Right lobe of liver (tissue), 6 donors: ENCODE results near the gene P4HA3. TPM values are rescaled to one million over a fixed set of nuclear protein-coding genes. Genes with fewer than 3 reads are reported as not detected.

ENCODE experiments used
- ATAC-seq, 4 donors: fragments of 200-7000 bp; cut with Tn5 transposase; one replicate each; pipeline ENCODE4 v1.9.1; 2020; ENCODE audit warnings: mild to moderate bottlenecking in 4 of 4, moderate library complexity in 4 of 4
- DNase-seq, 3 donors: peaks; one replicate each; pipeline ENCODE4 v3.0.0-alpha.2; 2020
- H3K27ac ChIP-seq, 3 donors: fragments of 200-600 bp; one replicate each; pipeline ENCODE4 v1.8.0; 2022
- H3K27me3 ChIP-seq, 2 donors: fragments of 200-600 bp; one replicate each; pipeline ENCODE4 v1.8.0; 2022
- H3K36me3 ChIP-seq, 4 donors: fragments of 200-600 bp; sonication (generic) in 1 of 4; one replicate each; pipeline versions ENCODE4 v1.5.1 to v1.8.0; 2017 to 2022; ENCODE audit warnings: control low read depth in 1 of 4
- H3K4me1 ChIP-seq, 4 donors: fragments of 200-600 bp; sonication (generic) in 1 of 4; one replicate each; pipeline versions ENCODE4 v1.5.1 to v1.8.0; 2017 to 2022; ENCODE audit warnings: control low read depth in 1 of 4
- H3K4me3 ChIP-seq, 3 donors: fragments of 200-600 bp; one replicate each; pipeline ENCODE4 v1.8.0; 2022
- H3K9me3 ChIP-seq, 4 donors: fragments of 200-600 bp; sonication (generic) in 1 of 4; one replicate each; pipeline versions ENCODE4 v1.5.1 to v1.8.0; 2017 to 2022; ENCODE audit warnings: control low read depth in 1 of 4
- POLR2A ChIP-seq: fragments of 450-650 bp; IDR thresholded peaks from one replicate; pipeline ENCODE4 v1.6.1; 2017; ENCODE audit warnings: antibody characterized with exemption, mild to moderate bottlenecking
- WGBS: methylation state at CpG from one replicate; pipeline ENCODE4 v1.1.6; 2018; ENCODE audit warnings: low coverage, low lambda C conversion rate; ENCODE audit not compliant: insufficient coverage; ENCODE audit errors: missing lambda C conversion rate; 5-methylcytosine and 5-hydroxymethylcytosine counted together
- intact Hi-C, 2 donors: fragments of 100-400 bp; cut with DNase I; formaldehyde crosslinking; loops; one replicate each; pipeline versions ENCODE4 v1.11.2 to v1.14.1; 2022
- total RNA-seq, 6 experiments: library from RNA; depleted of rRNA in 2 of 6; stranded (reverse); fragments of >200 nt in 2 of 6; fragmentation: NEBNext Ultra II Directional in 3 of 6; extraction: Animal tissue kit (Norgen Biotek cat#: 25700) in 3 of 6; gene quantifications; one replicate each; pipeline versions ENCODE4 v1.1.0 to v1.2.4, GENCODE V29; 2016 to 2023
- TF ChIP-seq, protein P1 (sequence below), 4 donors: fragments of 200-600 bp in 3 of 4; fragments of 450-650 bp in 1 of 4; IDR thresholded peaks; one replicate each; pipeline versions ENCODE4 v1.5.1 to v1.8.0; 2016 to 2022; ENCODE audit warnings: antibody characterized with exemption in 4 of 4, mild to moderate bottlenecking in 2 of 4
- donor health status: DM: no; HTN: yes; CAD: no.
- donor health status: DM: no; HTN: no; CAD: no.
- donor health status: DM: no; HTN: no; CAD: no.
- donor health status: DM: no; HTN: yes; CAD: no.
- donor health status: DM: no; HTN: yes; CAD: no.

Gene P4HA3
- total RNA-seq, 6 experiments from 2014 or later: 0.12 to 2.1 (median 0.78) TPM; not detected in 1

DNA sequence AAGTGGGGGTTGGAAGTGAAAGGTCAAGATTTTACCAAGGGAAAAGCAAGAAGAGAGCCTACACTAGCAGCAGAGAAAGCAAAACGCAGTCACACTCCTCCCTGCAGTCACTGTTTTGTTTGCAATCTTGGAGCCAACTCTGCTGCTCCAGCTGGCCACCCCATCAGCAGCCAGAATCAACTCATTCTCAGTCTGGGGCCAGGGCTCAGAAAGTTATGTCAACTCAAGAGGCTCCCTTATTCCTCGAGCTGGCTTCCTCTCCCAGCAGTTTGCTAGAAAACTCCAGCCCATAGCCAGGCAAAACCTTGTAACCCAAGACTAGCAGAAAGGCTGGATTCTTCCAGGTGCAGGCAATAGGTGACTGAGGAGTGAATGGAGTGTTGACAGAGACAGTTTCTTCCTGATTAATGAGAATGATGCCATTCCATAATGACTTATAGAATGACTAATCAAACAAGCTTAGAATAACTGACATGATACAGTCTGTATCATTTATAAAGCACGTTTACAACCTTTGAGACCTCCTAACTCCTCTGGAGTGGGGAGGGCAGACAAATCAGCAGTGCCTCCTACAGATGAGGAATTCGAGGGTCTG is 53.4 kb downstream of the P4HA3 start:
- intact Hi-C loops: loop anchor here (10.0 kb wide), 2 partner anchors 187 to 317 kb away; no protein-coding TSS in a partner anchor
- WGBS: 35% methylated on average over 3 of the region's 4 CpGs
- H3K4me1 ChIP-seq: no peaks in the 10 kb centered on the region
- DNase-seq (no peak), ATAC-seq (peak in 1 of 4 donors; percentile 45)
- no peaks in the 10 kb centered on the region for H3K9me3 ChIP-seq
- H3K27me3 ChIP-seq: no peaks in the 10 kb centered on the region
- TF ChIP-seq POLR2A: no peak
- TF ChIP-seq, protein P1, sequence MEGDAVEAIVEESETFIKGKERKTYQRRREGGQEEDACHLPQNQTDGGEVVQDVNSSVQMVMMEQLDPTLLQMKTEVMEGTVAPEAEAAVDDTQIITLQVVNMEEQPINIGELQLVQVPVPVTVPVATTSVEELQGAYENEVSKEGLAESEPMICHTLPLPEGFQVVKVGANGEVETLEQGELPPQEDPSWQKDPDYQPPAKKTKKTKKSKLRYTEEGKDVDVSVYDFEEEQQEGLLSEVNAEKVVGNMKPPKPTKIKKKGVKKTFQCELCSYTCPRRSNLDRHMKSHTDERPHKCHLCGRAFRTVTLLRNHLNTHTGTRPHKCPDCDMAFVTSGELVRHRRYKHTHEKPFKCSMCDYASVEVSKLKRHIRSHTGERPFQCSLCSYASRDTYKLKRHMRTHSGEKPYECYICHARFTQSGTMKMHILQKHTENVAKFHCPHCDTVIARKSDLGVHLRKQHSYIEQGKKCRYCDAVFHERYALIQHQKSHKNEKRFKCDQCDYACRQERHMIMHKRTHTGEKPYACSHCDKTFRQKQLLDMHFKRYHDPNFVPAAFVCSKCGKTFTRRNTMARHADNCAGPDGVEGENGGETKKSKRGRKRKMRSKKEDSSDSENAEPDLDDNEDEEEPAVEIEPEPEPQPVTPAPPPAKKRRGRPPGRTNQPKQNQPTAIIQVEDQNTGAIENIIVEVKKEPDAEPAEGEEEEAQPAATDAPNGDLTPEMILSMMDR (IDR thresholded peaks at IDR 0.05): no peak
- peaks cover 0 to 15% (median 0%) of the 10 kb centered on the region in 4 donors for H3K36me3 ChIP-seq
- no peak overlapping the region for H3K27ac ChIP-seq
- no peak overlapping the region for H3K4me3 ChIP-seq

GRCh38 chr11:74256378-74257133 is 54.9 kb downstream of the P4HA3 start:
- no peak overlapping the region for H3K27ac ChIP-seq
- H3K27me3 ChIP-seq: no peaks in the 10 kb centered on the region
- H3K36me3 ChIP-seq: peaks cover 0 to 22% (median under 1%) of the 10 kb centered on the region in 4 donors
- no peak overlapping the region for H3K4me3 ChIP-seq
- 75% methylated on average over 4 of the region's 5 CpGs for WGBS
- ATAC-seq (no peak), DNase-seq (no peak)
- TF ChIP-seq, protein P1 (IDR thresholded peaks at IDR 0.05): no peak
- TF ChIP-seq POLR2A: no peak
- no peaks in the 10 kb centered on the region for H3K9me3 ChIP-seq
- intact Hi-C loops: loop anchor here (10.0 kb wide), 2 partner anchors 188 to 318 kb away; no protein-coding TSS in a partner anchor
- no peaks in the 10 kb centered on the region for H3K4me1 ChIP-seq

GRCh38 chr11:74255741-74256375 is 55.6 kb downstream of the P4HA3 start:
- TF ChIP-seq POLR2A: no peak
- TF ChIP-seq, protein P1 (IDR thresholded peaks at IDR 0.05): peak; percentile 77 to 94 (median 93)
- no peak overlapping the region for H3K4me3 ChIP-seq
- WGBS: 43% methylated on average over 5 of the region's 5 CpGs
- DNase-seq (peak in 1 of 3 donors; percentile 52), ATAC-seq (peak; percentile 76 to 89 (median 84))
- intact Hi-C loops: loop anchor here (10.0 kb wide), 2 partner anchors 189 to 319 kb away; no protein-coding TSS in a partner anchor
- H3K27me3 ChIP-seq: no peaks in the 10 kb centered on the region
- H3K27ac ChIP-seq: no peak overlapping the region
- peaks cover 0 to 28% (median under 1%) of the 10 kb centered on the region in 4 donors for H3K36me3 ChIP-seq
- no peaks in the 10 kb centered on the region for H3K9me3 ChIP-seq
- no peaks in the 10 kb centered on the region for H3K4me1 ChIP-seq

- DNase-seq (no peak), ATAC-seq (no peak)
- H3K36me3 ChIP-seq: peaks cover 0 to 44% (median under 1%) of the 10 kb centered on the region in 4 donors
- H3K4me1 ChIP-seq: no peaks in the 10 kb centered on the region
- WGBS: 56% methylated on average over 7 of the region's 8 CpGs
- H3K27ac ChIP-seq: no peak overlapping the region
- no peaks in the 10 kb centered on the region for H3K27me3 ChIP-seq
- TF ChIP-seq POLR2A: no peak
- TF ChIP-seq, protein P1 (IDR thresholded peaks at IDR 0.05): no peak
- H3K9me3 ChIP-seq: no peaks in the 10 kb centered on the region
- H3K4me3 ChIP-seq: no peak overlapping the region
- intact Hi-C loops: loop anchor here (5.0 to 10.0 kb wide), 3 partner anchors 191 to 321 kb away; no protein-coding TSS in a partner anchor
These were observed 58.1 kb downstream of the P4HA3 start for GRCh38 chr11:74253361-74253760.
